Gastrocnemius medialis (tissue), 4 donors: ENCODE measurements around the gene ACTR6.

ENCODE experiments used
- CTCF ChIP-seq, 5 experiments: fragments of 450-650 bp in 3 of 5; fragments of 200-600 bp in 2 of 5; sonication (generic) in 2 of 5; IDR thresholded peaks in 4 of 5; conservative IDR thresholded peaks in 1 of 5; 1 replicate in 4 of 5; 2 replicates in 1 of 5; pipeline ENCODE4 v1.5.1; 2016 to 2019; ENCODE audit warnings: antibody characterized with exemption in 5 of 5, mild to moderate bottlenecking in 3 of 5, moderate library complexity in 3 of 5
- POLR2A ChIP-seq, 2 donors: fragments of 450-650 bp; IDR thresholded peaks; one replicate each; pipeline ENCODE4 v1.6.1; 2017; ENCODE audit warnings: antibody characterized with exemption in 2 of 2, mild to moderate bottlenecking in 2 of 2, moderate library complexity in 2 of 2

- no peak for TF ChIP-seq CTCF (IDR thresholded peaks at IDR 0.05 in 4 of 5, conservative IDR thresholded peaks at IDR 0.05 in 1 of 5)
- TF ChIP-seq POLR2A (IDR thresholded peaks at IDR 0.05) = no peak
These were observed 7.5 kb upstream of the ACTR6 start for GRCh38 chr12:100193085-100193484.
